K562 (cell line): ENCODE measurements around the gene MYO1B. TPM values are rescaled to one million over a fixed set of nuclear protein-coding genes. Genes with fewer than 3 reads are reported as not detected.

Source experiments
- ATAC-seq: fragments of 200-7000 bp; cut with Tn5 transposase; 3 replicates; pipeline ENCODE4 v1.9.1; 2020; ENCODE audit warnings: moderate library complexity
- BruUV-seq: library from RNA; stranded (reverse); fragments of 400-500 nt; replicated peaks from 2 replicates; lab custom pipeline; 2021; lab: Mats Ljungman, UMichigan
- CTCF ChIA-PET: fragments of 300-600 bp; formaldehyde crosslinking; extraction: SDS; loops from one replicate; lab custom pipeline; 2021; ENCODE audit warnings: low intra/inter-chr PET ratio; lab: Yijun Ruan, JAX
- POLR2A ChIA-PET: fragments of 300-600, 350-650 bp; sonication (Branson Sonifier 250); formaldehyde crosslinking; extraction: SDS; loops from one replicate; lab custom pipeline; 2021; ENCODE audit warnings: antibody characterized with exemption, inconsistent platforms; lab: Yijun Ruan, JAX
- DNase-seq, 4 experiments: peaks; one replicate each; pipeline versions ENCODE4 v3.0.0 to v3.0.0-alpha.2; 2011 to 2018; ENCODE audit warnings: low spot score in 3 of 4, mixed read lengths in 3 of 4; ENCODE audit errors: extremely low read depth in 1 of 4
- FAIRE-seq: peaks from 2 replicates; lab custom pipeline; 2011; peaks lifted over from hg19 to GRCh38; lab: Jason Lieb, UNC
- H2AFZ ChIP-seq: 2 replicates; pipeline ENCODE4 v1.6.0; 2011; ENCODE audit warnings: low read depth, low read length, control low read depth, inconsistent platforms
- H3K27ac ChIP-seq: fragments of 200-600 bp; 3 replicates; pipeline ENCODE4 v1.8.0; 2011; ENCODE audit warnings: low read depth, mild to moderate bottlenecking, control low read depth, inconsistent platforms, low read length, moderate library complexity, mixed read lengths; ENCODE audit errors: extremely low read depth
- H3K27me3 ChIP-seq, 2 experiments: fragments of 300-600 bp in 1 of 2; 2 replicates in 1 of 2; 3 replicates in 1 of 2; pipeline versions ENCODE4 v1.6.0 to v1.8.0; 2011; ENCODE audit warnings: inconsistent platforms in 2 of 2, low read length in 2 of 2, mild to moderate bottlenecking in 1 of 2, mixed read lengths in 1 of 2, moderate library complexity in 1 of 2; ENCODE audit not compliant: control insufficient read depth in 2 of 2, insufficient read depth in 2 of 2
- H3K36me3 ChIP-seq: fragments of 300-600 bp; 3 replicates; pipeline ENCODE4 v1.8.0; 2011; ENCODE audit warnings: mild to moderate bottlenecking, low read length, inconsistent platforms; ENCODE audit not compliant: control insufficient read depth, insufficient read depth
- H3K4me1 ChIP-seq, 2 experiments: fragments of 200-600 bp in 1 of 2; replicated peaks in 1 of 2; 2 replicates in 1 of 2; 3 replicates in 1 of 2; pipeline versions ENCODE4 v1.5.1 to v1.8.0; 2011; ENCODE audit warnings: inconsistent platforms in 2 of 2, low read length in 2 of 2, mild to moderate bottlenecking in 1 of 2, mixed read lengths in 1 of 2, moderate library complexity in 1 of 2; ENCODE audit not compliant: control insufficient read depth in 2 of 2, insufficient read depth in 2 of 2
- H3K4me2 ChIP-seq: 2 replicates; pipeline ENCODE4 v1.6.1; 2011; ENCODE audit warnings: low read length, control low read depth, inconsistent platforms, mixed read lengths; ENCODE audit not compliant: insufficient read depth
- H3K4me3 ChIP-seq: fragments of 200-600 bp; sonication (generic), shearing (Covaris generic); 2 replicates; pipeline ENCODE4 v1.5.1; 2016; ENCODE audit warnings: control low read depth, inconsistent platforms
- H3K79me2 ChIP-seq: fragments of 200-600 bp; 3 replicates; pipeline ENCODE4 v1.8.0; 2011; ENCODE audit warnings: low read length, inconsistent platforms; ENCODE audit not compliant: control insufficient read depth, insufficient read depth
- H3K9ac ChIP-seq, 2 experiments: 2 replicates each; pipeline versions ENCODE4 v1.6.0 to v1.6.1; 2011; ENCODE audit warnings: low read depth in 2 of 2, low read length in 2 of 2, control low read depth in 1 of 2, inconsistent platforms in 1 of 2, mild to moderate bottlenecking in 1 of 2, mixed read lengths in 1 of 2; ENCODE audit not compliant: insufficient read depth in 1 of 2
- H3K9me1 ChIP-seq: one replicate; pipeline ENCODE4 v1.6.0; 2011; ENCODE audit warnings: inconsistent platforms, mild to moderate bottlenecking, low read length, moderate library complexity; ENCODE audit not compliant: control insufficient read depth, insufficient read depth
- H3K9me3 ChIP-seq: replicated peaks from 2 replicates; pipeline ENCODE4 v1.5.1; 2011; ENCODE audit warnings: low read depth, low read length, inconsistent platforms; ENCODE audit not compliant: control insufficient read depth, insufficient read depth
- H4K20me1 ChIP-seq: replicated peaks from 2 replicates; pipeline ENCODE4 v1.6.1; 2011; ENCODE audit warnings: low read length, inconsistent platforms, mixed read lengths; ENCODE audit not compliant: control insufficient read depth, insufficient read depth
- HCFC1 ChIP-seq: IDR thresholded peaks from 2 replicates; pipeline ENCODE4 v1.6.1; 2012; ENCODE audit warnings: low read depth, low read length, improper control_type of control experiment
- HNRNPK ChIP-seq: fragments of 200-400 bp; formaldehyde crosslinking; IDR thresholded peaks from one replicate; pipeline ENCODE4 v1.6.1; 2018; ENCODE audit warnings: mild to moderate bottlenecking, low read depth, low read length; ENCODE audit not compliant: poor library complexity, severe bottlenecking
- MYC ChIP-seq, 2 experiments: fragments of 250-450 bp in 1 of 2; sonication (Bioruptor Pico) in 1 of 2; IDR thresholded peaks; 2 replicates each; pipeline versions ENCODE4 v1.5.1 to v1.6.1; 2012 to 2021; ENCODE audit warnings: low read depth in 2 of 2, borderline replicate concordance in 1 of 2, improper control_type of control experiment in 1 of 2, low read length in 1 of 2, mild to moderate bottlenecking in 1 of 2, moderate library complexity in 1 of 2
- NR2C2 ChIP-seq, 2 experiments: fragments of 200-800 bp in 1 of 2; sonication (Bioruptor generic) in 1 of 2; sonication (generic) in 1 of 2; formaldehyde crosslinking in 1 of 2; IDR thresholded peaks; 2 replicates each; pipeline versions ENCODE4 v1.6.1 to v1.8.0; 2016 to 2022; ENCODE audit warnings: mild to moderate bottlenecking in 1 of 2, missing compliant biosample characterization in 1 of 2, missing genetic modification characterization in 1 of 2, missing genetic modification reagents in 1 of 2
- RBM34 ChIP-seq: fragments of 200-400 bp; formaldehyde crosslinking; IDR thresholded peaks from 2 replicates; pipeline ENCODE4 v1.6.1; 2018; ENCODE audit warnings: low read length, borderline replicate concordance; ENCODE audit not compliant: insufficient read depth
- TBL1XR1 ChIP-seq, 2 experiments: IDR thresholded peaks; 2 replicates each; pipeline ENCODE4 v1.6.1; 2012; ENCODE audit warnings: improper control_type of control experiment in 2 of 2, low read length in 2 of 2, mild to moderate bottlenecking in 1 of 2
- ZNF134 ChIP-seq: fragments of 250-450 bp; sonication (Bioruptor Pico); conservative IDR thresholded peaks from 2 replicates; pipeline ENCODE4 v1.4.0; 2020
- ZNF3 ChIP-seq: fragments of 250-450 bp; sonication (Bioruptor Pico); IDR thresholded peaks from 2 replicates; pipeline ENCODE4 v1.5.0; 2021; ENCODE audit warnings: mild to moderate bottlenecking, moderate library complexity
- ZNF354B ChIP-seq: fragments of 250-450 bp; sonication (Bioruptor Pico); IDR thresholded peaks from 2 replicates; pipeline ENCODE4 v1.4.0; 2020
- WGBS: fragments of 100-300 bp; shearing (Covaris generic); methylation state at CpG from one replicate; pipeline ENCODE4 v1.1.6; 2016; ENCODE audit warnings: low coverage, mixed read lengths; ENCODE audit not compliant: insufficient coverage; ENCODE audit errors: missing lambda C conversion rate; 5-methylcytosine and 5-hydroxymethylcytosine counted together
- in situ Hi-C: fragments of 300-500 bp; cut with MboI; formaldehyde crosslinking; loops from 4 replicates; pipeline ENCODE4 v1.15.0; 2018; ENCODE audit warnings: inconsistent platforms, mixed read lengths
- intact Hi-C: fragments of 100-400 bp; cut with micrococcal nuclease; formaldehyde crosslinking; loops from 2 replicates; pipeline ENCODE4 v1.14.2; 2022
- polyA plus RNA-seq, 8 experiments: library from polyadenylated mRNA; depleted of rRNA in 4 of 8; stranded (reverse) in 5 of 8; unstranded in 3 of 8; fragments of >200 nt; fragmentation: Nextera tagmentation in 2 of 8; fragmentation: Illumina TruSeq in 1 of 8; extraction: Ambion mirVana in 2 of 8; extraction: Trizol in 1 of 8; gene quantifications; 2 replicates each; pipeline versions ENCODE4 v1.2.1 to v1.2.3, GENCODE V29; 2011 to 2014; ENCODE audit warnings: inconsistent platforms in 1 of 8, missing spikeins in 1 of 8
- total RNA-seq, 7 experiments: library from RNA; depleted of rRNA in 6 of 7; stranded (reverse); fragments of >200 nt in 6 of 7; fragmentation: Illumina TruSeq in 2 of 7; extraction: Trizol in 2 of 7; gene quantifications; 2 replicates each; pipeline versions ENCODE4 v1.2.1 to v1.2.3, GENCODE V29; 2011 to 2021; ENCODE audit warnings: low replicate concordance in 1 of 7
- TF ChIP-seq, protein P1 (sequence below): fragments of 450-650 bp; IDR thresholded peaks from one replicate; pipeline ENCODE4 v1.6.1; 2018; ENCODE audit warnings: mild to moderate bottlenecking, moderate library complexity; ENCODE audit not compliant: partially characterized antibody
- TF ChIP-seq, protein P2 (sequence below): sonication (generic); formaldehyde crosslinking; IDR thresholded peaks from 2 replicates; pipeline ENCODE4 v1.8.1; 2023; ENCODE audit warnings: mild to moderate bottlenecking, missing genetic modification reagents
- TF ChIP-seq, protein P3 (sequence below): IDR thresholded peaks from 3 replicates; pipeline ENCODE4 v1.6.1; 2011; ENCODE audit warnings: borderline replicate concordance, mild to moderate bottlenecking; ENCODE audit not compliant: insufficient read length, insufficient read depth

MYO1B gene
- total and polyA plus RNA-seq, 9 of the 15 experiments (the other 6 are each of a cell fraction or from before 2014, with no cell fraction given), result 0.04 to 0.33 (median 0.20) TPM; not detected in 5

DNA sequence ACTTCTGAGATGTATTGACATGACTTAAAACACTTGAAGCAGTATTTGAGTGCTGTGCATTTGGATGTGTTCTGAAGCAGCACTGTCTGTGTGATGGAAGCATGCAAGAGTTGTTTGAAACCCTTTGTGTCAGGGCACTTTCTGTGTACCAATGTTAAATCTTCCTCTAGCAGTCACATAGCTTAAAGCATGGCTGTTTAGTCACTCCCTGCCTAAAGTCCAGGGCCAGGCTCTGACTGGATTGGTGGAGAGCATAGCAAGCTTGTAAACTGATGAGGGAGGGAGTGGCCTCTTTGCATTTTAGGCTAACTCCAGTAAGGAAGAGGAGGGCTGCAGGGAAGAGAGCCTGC, 73.5 kb downstream of the MYO1B start:
- in situ Hi-C loops (no loop called here), intact Hi-C loops (no loop called here)
- Histone ChIP-seq H3K27ac (no peak overlapping the region), H3K79me2 (no peaks in the 10 kb centered on the region), H3K4me2 (no peak overlapping the region), H3K27me3 (no peaks in the 10 kb centered on the region), H3K4me1 (no peaks in the 10 kb centered on the region), H2AFZ (no peak overlapping the region), H3K9me3 (no peaks in the 10 kb centered on the region), H3K9ac (no peak overlapping the region), H3K9me1 (no peaks in the 10 kb centered on the region)
- DNase-seq (no peak), FAIRE-seq (no peak)
- POLR2A ChIA-PET, result interaction anchor here (0.5 kb wide), 1 partner anchor 149 kb away, joined by 3 read pairs; no protein-coding TSS in a partner anchor
- no peak for TF ChIP-seq RBM34
- TF ChIP-seq ZNF3 (CRISPR knock-in tag), result no peak
- TF ChIP-seq, all 486 proteins: peak for 0
- no peaks in the 10 kb centered on the region for H4K20me1 ChIP-seq
- H3K4me3 ChIP-seq, result no peak overlapping the region
- CTCF ChIA-PET, result no interaction called here
- H3K36me3 ChIP-seq, result no peaks in the 10 kb centered on the region
- ATAC-seq, result no peak
- BruUV-seq, result no TSS peak

DNA sequence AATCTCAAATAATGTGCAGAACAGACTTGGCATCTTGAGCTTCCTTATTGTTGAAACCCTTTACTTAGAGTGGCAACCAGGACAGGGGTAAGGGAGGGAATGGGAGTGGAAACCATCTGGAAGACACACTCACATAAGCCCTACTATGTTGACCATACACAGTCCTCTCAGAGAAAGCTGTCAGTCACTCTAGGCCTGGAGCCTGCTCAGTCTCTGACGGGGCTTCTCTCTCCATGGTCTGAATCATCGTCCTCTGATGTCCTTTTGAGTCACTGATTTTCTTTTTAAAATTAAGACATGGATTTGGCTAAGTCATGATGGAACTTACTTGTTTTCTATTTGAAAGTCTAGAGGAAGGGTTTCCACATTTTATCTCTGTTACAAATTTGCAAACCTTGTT, 74.0 kb downstream of the MYO1B start:
- no peaks in the 10 kb centered on the region for H3K79me2 ChIP-seq
- FAIRE-seq (no peak), ATAC-seq (no peak), DNase-seq (no peak)
- no peaks in the 10 kb centered on the region for H3K9me1 ChIP-seq
- no peak overlapping the region for H3K4me2 ChIP-seq
- no peaks in the 10 kb centered on the region for H3K4me1 ChIP-seq
- no peak overlapping the region for H3K9ac ChIP-seq
- BruUV-seq, result no TSS peak
- no peaks in the 10 kb centered on the region for H3K27me3 ChIP-seq
- WGBS, result 0% methylated on average over 1 of the region's 2 CpGs
- H2AFZ ChIP-seq, result no peak overlapping the region
- in situ Hi-C loops (no loop called here), intact Hi-C loops (no loop called here)
- H3K4me3 ChIP-seq, result no peak overlapping the region
- no peaks in the 10 kb centered on the region for H3K9me3 ChIP-seq
- no peaks in the 10 kb centered on the region for H4K20me1 ChIP-seq
- H3K27ac ChIP-seq, result no peak overlapping the region
- ChIA-PET POLR2A (interaction anchor here (0.5 kb wide), 1 partner anchor 149 kb away, joined by 3 read pairs; no protein-coding TSS in a partner anchor), CTCF (no interaction called here)
- no peaks in the 10 kb centered on the region for H3K36me3 ChIP-seq
- TF ChIP-seq HCFC1 (no peak), ZNF354B (CRISPR knock-in tag) (no peak), MYC (IDR thresholded peaks at IDR 0.05; ENCODE audit: low read depth, low read length) (no peak), MYC (CRISPR knock-in tag; IDR thresholded peaks at IDR 0.05; ENCODE audit: borderline replicate concordance, low read depth) (no peak), HNRNPK (no peak), NR2C2 (CRISPR knock-in tag; IDR thresholded peaks at IDR 0.05) (no peak), NR2C2 (tag; IDR thresholded peaks at IDR 0.05) (no peak), TBL1XR1 (IDR thresholded peaks at IDR 0.05; ENCODE audit: low read length in 2 of 2) (no peak), ZNF134 (CRISPR knock-in tag) (no peak)
- TF ChIP-seq, protein P1, sequence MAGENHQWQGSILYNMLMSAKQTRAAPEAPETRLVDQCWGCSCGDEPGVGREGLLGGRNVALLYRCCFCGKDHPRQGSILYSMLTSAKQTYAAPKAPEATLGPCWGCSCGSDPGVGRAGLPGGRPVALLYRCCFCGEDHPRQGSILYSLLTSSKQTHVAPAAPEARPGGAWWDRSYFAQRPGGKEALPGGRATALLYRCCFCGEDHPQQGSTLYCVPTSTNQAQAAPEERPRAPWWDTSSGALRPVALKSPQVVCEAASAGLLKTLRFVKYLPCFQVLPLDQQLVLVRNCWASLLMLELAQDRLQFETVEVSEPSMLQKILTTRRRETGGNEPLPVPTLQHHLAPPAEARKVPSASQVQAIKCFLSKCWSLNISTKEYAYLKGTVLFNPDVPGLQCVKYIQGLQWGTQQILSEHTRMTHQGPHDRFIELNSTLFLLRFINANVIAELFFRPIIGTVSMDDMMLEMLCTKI, result no peak
- TF ChIP-seq, protein P2, sequence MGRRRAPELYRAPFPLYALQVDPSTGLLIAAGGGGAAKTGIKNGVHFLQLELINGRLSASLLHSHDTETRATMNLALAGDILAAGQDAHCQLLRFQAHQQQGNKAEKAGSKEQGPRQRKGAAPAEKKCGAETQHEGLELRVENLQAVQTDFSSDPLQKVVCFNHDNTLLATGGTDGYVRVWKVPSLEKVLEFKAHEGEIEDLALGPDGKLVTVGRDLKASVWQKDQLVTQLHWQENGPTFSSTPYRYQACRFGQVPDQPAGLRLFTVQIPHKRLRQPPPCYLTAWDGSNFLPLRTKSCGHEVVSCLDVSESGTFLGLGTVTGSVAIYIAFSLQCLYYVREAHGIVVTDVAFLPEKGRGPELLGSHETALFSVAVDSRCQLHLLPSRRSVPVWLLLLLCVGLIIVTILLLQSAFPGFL (CRISPR knock-in tag), result no peak
- TF ChIP-seq, protein P3, sequence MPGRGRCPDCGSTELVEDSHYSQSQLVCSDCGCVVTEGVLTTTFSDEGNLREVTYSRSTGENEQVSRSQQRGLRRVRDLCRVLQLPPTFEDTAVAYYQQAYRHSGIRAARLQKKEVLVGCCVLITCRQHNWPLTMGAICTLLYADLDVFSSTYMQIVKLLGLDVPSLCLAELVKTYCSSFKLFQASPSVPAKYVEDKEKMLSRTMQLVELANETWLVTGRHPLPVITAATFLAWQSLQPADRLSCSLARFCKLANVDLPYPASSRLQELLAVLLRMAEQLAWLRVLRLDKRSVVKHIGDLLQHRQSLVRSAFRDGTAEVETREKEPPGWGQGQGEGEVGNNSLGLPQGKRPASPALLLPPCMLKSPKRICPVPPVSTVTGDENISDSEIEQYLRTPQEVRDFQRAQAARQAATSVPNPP, result no peak
